ENCODE measurements around the gene WBP2.
"Not testable (repeated sequence)": the region's sequence is repeated elsewhere in the genome, so short reads cannot be mapped to it uniquely, and the experiment has no call there.

The WBP2 gene

DNA sequence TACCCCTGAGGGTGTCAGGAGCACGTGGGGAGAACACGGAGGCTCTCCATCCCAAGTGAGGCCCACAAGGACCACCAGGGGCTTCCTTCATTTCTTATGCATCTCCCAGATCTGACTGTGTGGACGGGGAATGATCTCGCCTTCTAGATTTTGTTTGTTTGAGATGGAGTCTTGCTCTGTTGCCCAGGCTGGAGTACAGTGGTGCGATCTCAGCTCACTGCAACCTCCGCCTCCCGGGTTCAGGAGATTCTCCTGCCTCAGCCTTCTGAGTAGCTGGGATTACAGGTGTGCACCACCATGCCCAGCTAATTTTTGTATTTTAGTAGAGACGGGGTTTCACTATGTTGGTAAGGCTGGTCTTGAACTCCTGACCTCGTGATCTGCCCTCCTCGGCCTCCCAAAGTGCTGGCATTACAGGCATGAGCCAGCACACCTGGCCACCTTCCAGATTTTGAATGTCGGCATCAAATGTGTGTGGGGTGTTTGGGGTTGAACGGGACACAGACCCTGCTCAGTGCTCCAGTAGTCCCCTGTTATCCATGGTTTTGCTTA is 13.7 kb upstream of the WBP2 start:
- not testable (repeated sequence) for DNase-seq (ENCODE audit: low read depth, low spot score)

DNA sequence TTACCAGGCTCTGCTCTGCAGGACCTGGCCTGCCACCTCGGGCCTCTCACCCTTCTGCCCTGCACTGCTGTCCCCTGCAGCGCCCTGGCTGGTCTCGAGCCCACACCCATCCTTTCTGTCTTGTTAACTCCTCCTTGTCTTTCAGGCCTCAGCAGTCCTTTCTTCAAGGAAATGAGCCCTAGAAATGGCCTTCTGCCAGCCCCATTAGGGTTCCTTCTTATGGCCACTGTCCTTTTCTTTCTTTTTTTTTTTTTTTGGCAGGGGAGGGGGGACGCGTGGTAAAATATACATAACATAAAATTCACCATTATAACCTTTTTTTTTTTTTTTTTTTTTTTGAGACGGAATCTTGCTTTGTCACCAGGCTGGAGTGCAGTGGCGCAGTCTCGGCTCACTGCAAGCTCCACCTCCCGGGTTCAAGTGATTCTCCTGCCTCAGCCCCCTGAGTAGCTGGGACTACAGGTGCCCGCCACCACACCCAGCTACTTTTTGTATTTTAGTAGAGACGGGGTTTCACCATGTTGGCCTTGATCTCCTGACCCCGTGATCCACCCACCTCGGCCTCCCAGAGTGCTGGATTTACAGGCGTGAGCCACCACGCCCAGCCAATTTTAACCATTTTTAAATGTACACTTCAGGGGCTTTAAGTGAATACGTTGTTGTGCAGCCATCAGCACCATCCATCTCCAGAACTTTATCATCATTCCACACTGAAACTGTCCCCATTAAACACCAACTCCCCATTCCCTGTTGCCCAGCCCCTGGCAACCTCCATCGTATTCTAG is 10.5 kb upstream of the WBP2 start:
- not testable (repeated sequence) for DNase-seq (ENCODE audit: low read depth, low spot score)

DNA sequence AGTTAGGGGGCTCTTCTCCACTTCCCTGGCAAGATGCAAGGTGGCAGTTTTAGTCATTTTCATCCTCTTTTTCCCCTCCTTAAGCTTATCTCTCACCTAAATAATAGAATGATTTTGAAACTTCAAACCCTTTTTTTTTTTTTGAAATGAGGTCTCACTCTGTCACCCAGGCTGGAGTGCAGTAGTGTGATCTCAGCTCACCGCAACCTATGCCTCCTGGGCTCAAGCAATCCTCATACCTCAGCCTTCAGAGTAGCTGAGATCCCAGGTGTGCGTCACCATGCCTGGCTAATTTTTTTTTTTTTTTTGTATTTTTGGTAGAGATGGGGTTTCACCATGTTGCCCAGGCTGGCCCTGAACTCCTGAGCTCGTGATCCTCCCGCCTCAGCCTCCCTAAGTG is 9.8 kb upstream of the WBP2 start:
- DNase-seq (ENCODE audit: low read depth, low spot score), result not testable (repeated sequence)

DNA sequence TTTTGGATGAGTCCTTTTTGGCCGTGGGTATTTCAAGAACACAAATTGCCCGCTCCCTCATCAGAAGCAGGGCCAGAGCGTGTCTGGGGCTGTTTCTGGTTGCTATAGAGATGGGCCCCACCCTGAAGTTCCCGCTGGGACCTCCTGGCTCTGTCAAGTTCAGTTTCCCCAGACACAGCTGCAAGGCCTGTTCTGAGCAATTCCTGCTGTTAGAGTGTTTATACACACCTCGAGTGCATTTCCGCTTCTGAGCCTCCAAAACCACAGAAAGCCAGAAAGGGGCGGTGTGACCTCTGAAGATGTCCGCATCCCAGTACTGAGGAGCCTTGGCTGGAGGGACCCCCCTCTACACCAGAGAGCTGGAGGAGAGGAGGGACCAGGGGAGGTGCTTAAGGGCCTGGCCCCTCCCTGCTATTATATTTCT is 9.3 kb upstream of the WBP2 start:
- DNase-seq (ENCODE audit: low read depth, low spot score), result no peak

DNA sequence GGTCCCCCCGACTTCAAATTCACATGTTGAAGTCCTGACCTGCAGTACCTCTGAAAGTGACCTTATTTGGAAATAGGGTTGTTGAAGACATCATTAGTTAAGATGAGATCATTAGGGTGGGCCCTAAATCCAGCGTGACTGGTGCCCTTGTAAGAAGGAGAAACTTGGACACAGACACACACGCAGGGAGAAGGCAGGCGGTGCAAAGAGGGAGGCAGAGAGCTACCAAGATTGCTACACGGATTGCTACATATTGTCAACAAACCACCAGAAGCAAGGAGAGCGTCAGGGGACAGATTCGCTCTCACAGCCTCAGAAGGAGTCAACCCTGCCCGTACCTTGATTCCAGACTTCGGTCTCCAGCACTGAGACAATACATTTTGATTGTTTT is 6.8 kb upstream of the WBP2 start:
- no peak for DNase-seq (ENCODE audit: low read depth, low spot score)

DNA sequence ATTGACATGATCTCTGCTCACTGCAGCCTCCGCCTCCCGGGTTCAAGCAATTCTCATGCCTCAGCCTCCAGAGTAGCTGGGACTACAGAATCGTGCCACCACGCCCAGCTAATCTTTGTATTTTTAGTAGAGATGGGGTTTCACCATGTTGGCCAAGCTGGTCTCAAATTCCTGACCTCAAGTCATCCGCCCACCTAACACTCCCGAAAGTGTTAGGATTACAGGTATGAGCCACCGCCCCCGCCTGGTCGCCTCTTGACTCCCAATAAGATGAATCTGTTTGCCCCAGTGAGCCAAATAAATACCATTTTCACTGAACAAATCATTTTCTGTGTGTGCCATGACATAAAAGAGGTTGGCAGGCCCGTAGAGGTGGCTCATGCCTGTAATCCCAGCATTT is 4.2 kb upstream of the WBP2 start:
- DNase-seq (ENCODE audit: low read depth, low spot score), result not testable (repeated sequence)

DNA sequence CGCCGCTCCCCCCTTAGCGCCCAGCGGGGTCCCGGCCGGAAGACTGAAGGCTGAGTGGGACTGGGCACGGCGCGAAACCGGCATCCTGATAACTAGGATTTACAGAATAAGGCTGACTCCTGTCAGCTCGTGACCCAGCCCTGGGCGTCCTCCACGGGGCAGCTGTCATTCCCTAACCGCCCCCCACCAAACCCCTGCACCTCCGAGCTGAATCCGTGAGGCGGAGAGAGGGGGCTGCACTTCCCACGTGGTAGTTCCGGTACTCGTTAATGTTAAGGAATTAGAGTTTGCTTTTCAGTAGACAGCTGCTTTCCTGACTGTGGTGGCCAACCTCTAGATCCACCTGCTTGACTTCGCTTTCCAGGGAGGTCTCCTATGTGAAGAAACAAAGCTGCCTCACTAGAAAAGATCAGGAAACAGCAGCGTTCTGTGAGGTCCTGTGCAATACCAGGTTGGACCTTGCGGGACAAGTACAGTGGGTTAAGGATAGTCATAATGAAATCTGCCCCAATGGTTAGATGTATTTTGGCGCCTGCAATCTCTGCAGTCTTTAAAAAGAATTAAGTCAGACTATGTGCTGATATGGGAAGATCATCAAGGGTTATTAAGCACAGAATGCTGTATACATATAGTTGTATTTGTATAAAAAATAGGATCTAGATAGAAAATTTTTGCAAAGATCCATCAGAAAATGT is 1.1 kb upstream of the WBP2 start:
- DNase-seq (ENCODE audit: low read depth, low spot score), result no peak

DNA sequence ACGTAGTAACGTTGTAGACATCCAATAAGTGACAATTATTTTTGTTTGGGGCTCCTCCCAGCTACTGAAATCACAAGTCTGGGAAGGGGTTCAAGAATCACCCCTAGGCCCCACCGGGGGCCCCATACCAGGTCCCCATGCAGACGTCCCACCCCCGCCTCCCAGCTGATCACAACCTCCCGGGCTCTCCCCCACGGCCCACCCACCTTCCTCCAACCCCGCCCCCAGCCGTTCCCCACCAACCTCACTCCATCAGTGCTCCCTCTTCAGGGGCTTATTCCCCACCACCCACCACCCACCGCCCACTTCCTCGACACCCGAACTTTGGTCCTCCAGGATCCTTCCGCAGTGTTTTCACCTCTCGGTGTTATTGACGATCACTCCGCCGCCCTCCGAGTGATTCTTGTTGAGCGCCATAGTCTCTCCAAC is 240 bp downstream of the WBP2 start:
- DNase-seq (ENCODE audit: low read depth, low spot score), result no peak

DNA sequence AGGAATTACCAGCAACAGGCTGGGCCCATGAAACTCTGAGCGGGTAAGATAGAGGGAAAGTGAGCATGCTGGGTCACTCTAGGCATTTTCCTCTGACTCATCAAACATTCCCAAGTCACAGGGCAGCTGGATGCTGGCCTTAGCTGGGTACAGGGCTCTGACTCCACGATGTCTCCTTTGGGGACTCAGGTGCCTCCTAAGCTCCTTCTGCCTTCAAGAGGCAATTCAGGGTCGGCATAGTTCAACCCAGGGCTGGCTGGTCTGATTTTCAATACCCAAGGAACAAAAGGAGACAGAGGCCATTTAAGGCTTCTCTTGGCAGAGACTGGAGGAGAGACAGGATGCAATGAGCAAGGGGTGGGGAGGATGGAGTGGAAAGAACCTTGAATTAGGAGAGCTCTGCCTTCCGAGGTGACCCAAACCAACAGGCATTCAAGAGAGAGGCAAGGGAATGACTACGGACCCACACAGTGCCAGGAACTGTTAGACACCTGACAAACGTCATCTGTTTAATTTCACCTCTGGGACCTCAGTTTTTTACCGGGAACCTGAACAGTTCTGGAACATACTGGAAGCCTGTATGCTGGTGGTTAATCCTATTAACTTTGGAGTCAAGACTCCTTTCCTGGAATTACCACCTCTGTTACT is 910 bp downstream of the WBP2 start:
- DNase-seq (ENCODE audit: low read depth, low spot score), result no peak

DNA sequence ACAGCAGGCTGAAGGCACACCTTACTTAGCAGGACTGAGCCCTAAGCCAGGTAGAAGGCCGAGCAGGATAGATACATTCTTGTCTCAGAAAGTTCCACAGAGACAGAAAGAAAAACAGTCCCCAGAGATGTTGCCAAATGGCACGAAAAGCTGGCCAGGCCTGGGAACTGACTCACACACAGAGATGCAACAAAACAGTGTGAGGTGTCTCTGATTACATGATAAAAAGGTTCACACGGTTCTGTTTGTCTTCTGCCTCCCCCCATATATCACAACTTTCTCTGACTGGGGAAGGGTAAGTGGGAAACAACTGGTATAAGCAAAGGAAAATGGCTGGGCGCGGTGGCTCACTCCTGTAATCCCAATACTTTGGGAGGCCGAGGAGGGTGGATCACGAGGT is 1.7 kb downstream of the WBP2 start:
- DNase-seq (ENCODE audit: low read depth, low spot score), result no peak

DNA sequence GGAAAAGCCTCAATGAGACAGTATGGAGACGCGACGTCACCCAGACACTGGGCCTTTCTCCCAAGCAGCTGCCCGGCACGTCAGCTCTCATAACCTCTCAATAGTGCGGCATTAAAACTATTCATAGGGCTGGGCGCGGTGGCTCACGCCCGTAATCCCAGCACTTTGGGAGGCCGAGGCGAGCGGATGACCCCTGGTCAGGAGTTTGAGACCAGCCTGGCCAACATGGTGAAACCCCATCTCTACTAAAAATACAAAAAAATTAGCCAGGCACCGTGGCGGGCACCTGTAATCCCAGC is 3.5 kb downstream of the WBP2 start:
- DNase-seq (ENCODE audit: low read depth, low spot score), result not testable (repeated sequence)

DNA sequence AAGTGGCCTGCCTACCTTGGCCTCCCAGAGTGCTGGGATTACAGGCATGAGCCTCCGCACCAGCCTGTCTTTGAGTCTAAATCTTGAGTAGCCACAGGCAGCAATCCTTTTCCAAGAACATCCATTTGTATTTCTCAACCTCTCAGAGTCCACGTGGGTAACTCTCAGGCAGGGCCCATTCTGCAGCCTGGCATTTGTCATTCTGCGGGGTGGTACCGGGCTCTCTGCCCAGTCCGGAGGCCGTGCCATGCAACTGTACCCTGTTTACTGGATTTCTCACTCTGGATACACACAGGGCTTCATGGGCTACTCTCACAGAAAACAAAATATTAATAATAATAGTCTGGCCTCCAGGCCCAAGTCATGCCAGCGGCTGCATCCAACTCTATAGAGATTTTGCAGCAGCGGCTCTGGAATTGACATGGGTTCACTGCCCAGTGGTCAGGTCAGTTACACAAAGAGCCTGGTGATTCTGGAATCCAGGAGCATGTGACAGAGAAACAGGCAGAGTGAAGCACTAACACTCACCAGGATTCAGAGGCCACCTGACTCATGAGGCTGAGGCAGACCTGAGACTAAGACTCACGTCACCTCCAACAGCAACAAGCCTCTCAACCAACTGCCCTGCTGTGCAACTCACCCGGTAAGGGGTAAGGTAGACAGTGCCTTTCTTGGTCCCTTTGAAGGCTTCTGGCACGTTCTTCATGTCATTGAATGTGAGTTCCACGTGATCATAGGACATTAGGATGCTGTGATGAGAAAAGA is 4.0 kb downstream of the WBP2 start:
- DNase-seq (ENCODE audit: low read depth, low spot score), result no peak

DNA sequence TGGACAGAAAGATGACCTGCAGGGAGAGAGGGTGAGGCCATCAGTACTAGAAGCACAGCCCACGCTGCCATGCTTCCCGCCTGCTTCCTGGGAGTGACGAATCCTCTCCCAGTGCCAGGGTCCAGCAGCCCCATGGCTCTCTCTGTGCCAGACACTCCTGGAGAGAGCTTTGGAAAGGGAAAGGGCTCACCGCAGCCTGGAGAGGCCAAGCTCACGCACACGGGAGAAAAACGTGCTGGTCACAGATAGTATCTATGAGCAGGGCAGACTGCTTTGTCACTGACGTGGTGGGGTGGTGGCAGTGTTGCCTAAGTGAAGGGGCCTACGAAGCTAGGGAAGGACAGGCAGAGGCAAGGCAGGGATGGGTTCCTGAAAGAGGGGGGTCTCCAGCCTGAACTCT is 5.4 kb downstream of the WBP2 start:
- DNase-seq (ENCODE audit: low read depth, low spot score), result no peak

DNA sequence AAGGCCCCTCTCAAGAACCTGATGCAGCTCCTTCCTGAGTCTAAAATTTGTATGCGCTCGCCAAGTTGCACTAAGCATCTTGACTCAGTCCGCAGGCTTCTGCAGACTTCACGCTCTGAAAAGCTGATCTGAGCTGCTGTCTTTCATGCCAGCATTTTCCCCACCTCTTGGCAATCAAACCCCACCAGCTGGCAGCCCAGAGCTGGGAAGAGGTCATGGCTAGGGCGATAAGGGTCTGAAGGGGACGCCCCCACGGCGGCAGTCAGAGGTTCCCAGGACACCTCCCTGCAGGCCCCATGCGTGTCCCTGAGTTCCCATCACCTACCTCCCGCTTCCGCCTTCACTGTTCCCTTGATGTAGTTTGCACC is 5.9 kb downstream of the WBP2 start:
- DNase-seq (ENCODE audit: low read depth, low spot score), result no peak

DNA sequence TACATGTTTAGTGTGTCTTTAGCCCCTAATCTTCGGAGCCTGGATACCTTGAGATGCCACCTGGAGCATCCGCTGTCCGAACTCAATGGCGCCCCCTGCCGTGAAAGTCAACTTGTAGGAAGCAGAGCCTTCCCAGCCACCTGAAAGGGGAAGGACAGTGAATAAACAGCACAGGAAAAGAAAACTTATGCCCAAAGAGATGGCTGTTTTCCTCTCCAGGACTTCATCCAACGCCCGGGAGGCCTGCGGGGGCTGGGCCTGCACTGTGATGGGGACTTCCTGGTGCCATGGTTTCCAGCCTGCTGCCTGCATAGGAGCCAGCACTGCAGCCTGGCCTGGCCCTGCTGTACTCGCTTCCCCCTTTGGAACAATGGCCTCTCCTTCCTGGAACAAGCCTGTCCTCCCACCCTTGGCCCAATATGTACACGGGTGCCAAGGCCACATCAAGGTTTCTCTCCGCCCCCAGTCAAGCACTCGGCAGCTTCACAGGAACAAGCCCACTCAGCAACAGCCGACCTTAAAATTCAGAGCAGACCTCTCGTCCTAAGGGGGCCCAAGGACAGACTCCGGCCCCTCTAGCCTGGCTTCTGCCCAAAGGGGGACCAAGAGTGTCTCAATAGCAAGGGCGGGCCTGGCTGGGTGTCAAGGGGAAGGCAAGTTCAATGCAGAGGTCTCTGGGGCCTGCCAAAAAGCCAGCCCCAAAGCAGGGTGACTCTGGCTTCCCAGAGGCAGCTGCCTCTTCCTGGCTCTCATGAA is 6.4 kb downstream of the WBP2 start:
- no peak for DNase-seq (ENCODE audit: low read depth, low spot score)

DNA sequence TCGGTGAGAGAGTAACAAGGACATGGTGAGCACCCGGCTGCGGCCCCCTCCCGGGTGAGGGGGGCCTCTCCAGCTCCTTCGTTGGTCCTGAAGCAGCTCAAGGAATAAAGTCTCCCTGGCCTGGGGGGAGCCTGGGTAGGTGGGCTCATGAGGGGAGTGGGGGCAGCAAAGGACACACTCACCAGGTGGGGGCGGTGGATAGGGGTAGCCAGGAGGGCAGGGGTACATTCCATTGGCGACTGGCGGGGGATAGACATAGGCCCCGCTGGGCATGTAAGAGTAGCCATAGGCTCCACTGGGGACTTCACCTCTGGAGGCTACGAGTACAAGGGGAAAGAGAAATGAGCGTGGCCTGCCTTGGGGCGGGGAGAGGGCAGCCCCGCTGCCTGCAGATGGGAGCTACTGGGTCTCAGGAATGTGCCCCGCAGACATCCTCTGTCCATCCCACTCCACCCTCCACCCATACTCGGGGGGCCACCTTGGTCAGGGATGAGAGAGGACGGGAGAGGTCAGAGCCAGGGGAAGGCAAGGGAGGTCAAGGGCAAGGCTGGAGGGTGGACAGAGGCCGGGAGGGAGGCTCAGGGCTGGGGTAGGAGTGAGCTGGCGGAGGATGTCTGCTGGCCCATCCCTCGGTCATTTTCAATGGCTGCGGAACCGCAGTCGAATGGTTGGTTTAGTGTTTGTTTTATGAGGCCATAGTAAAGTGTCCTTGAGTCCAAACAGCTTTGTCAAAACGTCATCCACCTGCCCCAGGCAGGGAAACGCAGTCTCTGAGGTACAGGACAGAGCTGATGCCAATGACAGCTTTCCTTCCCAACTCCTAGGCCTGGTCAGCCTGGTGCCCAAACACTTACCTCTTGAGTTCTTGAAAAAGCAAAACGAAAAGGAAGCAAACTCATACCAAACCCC is 7.3 kb downstream of the WBP2 start:
- no peak for DNase-seq (ENCODE audit: low read depth, low spot score)

DNA sequence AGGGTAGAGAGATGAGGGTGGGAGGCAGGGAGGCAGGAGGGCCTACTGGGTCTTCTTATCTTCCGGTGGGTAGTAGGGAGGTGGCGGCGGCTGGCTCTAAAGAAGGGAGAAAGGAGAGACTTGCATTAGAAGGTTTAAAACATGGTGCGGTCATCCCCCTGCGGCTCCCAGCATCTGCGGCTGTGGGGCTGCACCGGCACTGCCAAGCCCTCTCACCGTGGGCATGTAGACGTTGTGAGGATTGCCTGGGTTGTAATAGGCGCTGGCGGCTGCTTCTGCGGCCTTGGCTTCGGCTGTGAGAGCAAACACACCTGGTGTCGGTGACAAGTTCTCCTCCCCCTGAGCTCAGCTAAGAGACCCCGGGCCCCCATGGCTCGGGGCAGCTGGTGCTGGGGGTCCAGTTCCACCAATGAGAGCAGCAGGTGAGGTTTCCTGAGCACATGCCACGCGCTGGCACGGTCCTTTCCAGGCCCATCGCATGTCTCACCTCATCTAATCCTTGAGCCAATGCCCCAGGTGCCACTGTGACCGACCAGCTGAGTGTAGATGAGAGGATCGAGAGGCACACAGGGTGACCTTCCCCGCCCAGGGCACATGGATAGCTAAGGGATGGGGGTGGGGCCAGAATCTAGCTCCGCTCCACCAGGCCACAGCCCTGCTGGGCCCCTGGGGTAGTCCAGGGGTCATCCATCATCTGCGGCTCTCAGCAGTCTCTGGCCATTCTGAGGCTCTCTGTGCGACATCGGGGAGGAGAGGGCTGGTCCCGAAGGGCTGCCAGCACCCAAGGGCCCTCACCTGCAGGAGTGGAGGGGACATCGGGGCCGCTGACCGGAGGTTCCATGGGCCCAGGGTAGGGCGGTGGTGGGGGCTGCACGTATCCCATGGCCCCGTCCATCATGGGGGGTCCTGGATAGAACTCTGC is 8.2 kb downstream of the WBP2 start:
- DNase-seq (ENCODE audit: low read depth, low spot score), result no peak

DNA sequence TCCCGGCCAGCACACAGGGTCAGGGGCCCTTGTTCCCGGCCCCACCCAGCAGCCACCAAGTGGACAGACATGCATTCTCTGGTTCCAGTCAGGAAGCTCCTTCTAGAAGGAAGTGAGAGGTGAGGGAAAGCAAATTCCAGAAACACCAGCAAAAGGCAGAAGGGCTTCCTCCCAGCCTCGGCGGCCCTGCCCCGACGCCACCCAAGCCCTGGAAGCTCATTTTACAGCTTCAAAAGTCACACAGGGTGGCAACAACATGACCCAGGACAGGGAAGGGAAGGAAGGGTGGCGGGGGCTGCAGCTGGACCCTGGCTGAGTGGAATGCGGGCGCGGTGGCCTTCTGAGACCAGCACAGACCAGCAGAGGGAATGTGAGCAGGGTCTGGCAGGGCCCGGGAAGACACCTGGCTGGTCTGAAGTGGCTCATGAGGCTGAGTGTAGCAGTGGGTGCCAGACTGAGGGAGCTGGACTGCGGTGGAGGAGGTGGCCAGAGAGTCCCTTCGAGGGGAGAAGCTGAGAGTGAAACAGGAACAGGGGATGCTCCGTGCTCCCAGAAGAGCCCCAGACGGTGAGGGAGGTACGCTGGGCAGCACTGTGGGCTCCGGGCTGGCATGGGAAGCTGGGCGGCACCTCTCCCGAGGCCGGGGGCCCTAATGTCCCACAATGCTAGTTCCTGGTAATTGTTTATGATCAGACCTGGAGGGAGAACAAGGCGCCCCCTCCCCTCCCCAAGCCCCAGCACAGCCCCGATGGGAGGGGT is 9.0 kb downstream of the WBP2 start:
- DNase-seq (ENCODE audit: low read depth, low spot score), result no peak

Data from iPS DF 19.7 (cell line).